ENCODE results near the gene GATA1.

GATA1 gene

GRCh38 chrX:48776818-48777439 is 9.5 kb upstream of the GATA1 start:
- Histone ChIP-seq H3K4me2 (no peak overlapping the region), H3K27me3 (ENCODE audit: insufficient read depth, low read depth) (no peaks in the 10 kb centered on the region), H3K79me2 (ENCODE audit: insufficient read depth, low read depth) (no peaks in the 10 kb centered on the region), H3K9ac (no peak overlapping the region), H3K36me3 (ENCODE audit: insufficient read depth) (no peaks in the 10 kb centered on the region), H3K4me3 (IDR thresholded peaks at IDR 0.05; ENCODE audit: insufficient read depth, low read depth, low read length) (no peak overlapping the region), H4K20me1 (ENCODE audit: insufficient read depth) (no peaks in the 10 kb centered on the region), H2AFZ (ENCODE audit: low read depth) (no peak overlapping the region), H3K4me1 (ENCODE audit: low read depth, poor library complexity, severe bottlenecking) (no peaks in the 10 kb centered on the region), H3K27ac (no peak overlapping the region)
- no peak for TF ChIP-seq CTCF (conservative IDR thresholded peaks at IDR 0.05; ENCODE audit: low read depth, low read length)

GRCh38 chrX:48779399-48779798 is 7.0 kb upstream of the GATA1 start:
- Histone ChIP-seq H3K9ac (no peak overlapping the region), H3K36me3 (ENCODE audit: insufficient read depth) (no peaks in the 10 kb centered on the region), H3K79me2 (ENCODE audit: insufficient read depth, low read depth) (no peaks in the 10 kb centered on the region), H3K4me2 (no peak overlapping the region), H3K27me3 (ENCODE audit: insufficient read depth, low read depth) (no peaks in the 10 kb centered on the region), H4K20me1 (ENCODE audit: insufficient read depth) (no peaks in the 10 kb centered on the region), H3K4me1 (ENCODE audit: low read depth, poor library complexity, severe bottlenecking) (no peaks in the 10 kb centered on the region), H2AFZ (ENCODE audit: low read depth) (no peak overlapping the region), H3K27ac (no peak overlapping the region), H3K4me3 (IDR thresholded peaks at IDR 0.05; ENCODE audit: insufficient read depth, low read depth, low read length) (no peak overlapping the region)
- TF ChIP-seq CTCF (conservative IDR thresholded peaks at IDR 0.05; ENCODE audit: low read depth, low read length), result no peak

GRCh38 chrX:48781705-48782104 is 4.7 kb upstream of the GATA1 start:
- H4K20me1 ChIP-seq (ENCODE audit: insufficient read depth), result no peaks in the 10 kb centered on the region
- no peaks in the 10 kb centered on the region for H3K36me3 ChIP-seq (ENCODE audit: insufficient read depth)
- H3K4me1 ChIP-seq (ENCODE audit: low read depth, poor library complexity, severe bottlenecking), result no peaks in the 10 kb centered on the region
- no peak for TF ChIP-seq CTCF (conservative IDR thresholded peaks at IDR 0.05; ENCODE audit: low read depth, low read length)
- no peak overlapping the region for H2AFZ ChIP-seq (ENCODE audit: low read depth)
- H3K27me3 ChIP-seq (ENCODE audit: insufficient read depth, low read depth), result no peaks in the 10 kb centered on the region
- H3K27ac ChIP-seq, result no peak overlapping the region
- no peaks in the 10 kb centered on the region for H3K79me2 ChIP-seq (ENCODE audit: insufficient read depth, low read depth)
- no peak overlapping the region for H3K4me3 ChIP-seq (IDR thresholded peaks at IDR 0.05; ENCODE audit: insufficient read depth, low read depth, low read length)
- H3K9ac ChIP-seq, result no peak overlapping the region
- no peak overlapping the region for H3K4me2 ChIP-seq

GRCh38 chrX:48782216-48782615 is 4.2 kb upstream of the GATA1 start:
- no peaks in the 10 kb centered on the region for H3K4me1 ChIP-seq (ENCODE audit: low read depth, poor library complexity, severe bottlenecking)
- H3K36me3 ChIP-seq (ENCODE audit: insufficient read depth), result no peaks in the 10 kb centered on the region
- no peaks in the 10 kb centered on the region for H3K79me2 ChIP-seq (ENCODE audit: insufficient read depth, low read depth)
- H3K27me3 ChIP-seq (ENCODE audit: insufficient read depth, low read depth), result no peaks in the 10 kb centered on the region
- TF ChIP-seq CTCF (conservative IDR thresholded peaks at IDR 0.05; ENCODE audit: low read depth, low read length), result no peak
- H3K9ac ChIP-seq, result no peak overlapping the region
- H4K20me1 ChIP-seq (ENCODE audit: insufficient read depth), result no peaks in the 10 kb centered on the region
- no peak overlapping the region for H2AFZ ChIP-seq (ENCODE audit: low read depth)
- H3K4me3 ChIP-seq (IDR thresholded peaks at IDR 0.05; ENCODE audit: insufficient read depth, low read depth, low read length), result no peak overlapping the region
- no peak overlapping the region for H3K4me2 ChIP-seq
- no peak overlapping the region for H3K27ac ChIP-seq

Measured in KMS-11 (cell line).